HUES48 (cell line): ENCODE data around the gene JAK2.

Source experiments
- H3K27ac ChIP-seq: one replicate; pipeline ENCODE4 v1.7.0; 2013; ENCODE audit warnings: low read depth, low read length, inconsistent platforms
- H3K27me3 ChIP-seq: 2 replicates; pipeline ENCODE4 v1.6.1; 2013; ENCODE audit warnings: mild to moderate bottlenecking, low read length; ENCODE audit not compliant: control insufficient read depth, insufficient read depth
- H3K36me3 ChIP-seq: 2 replicates; pipeline ENCODE4 v1.6.1; 2013; ENCODE audit warnings: low read length; ENCODE audit not compliant: control insufficient read depth, insufficient read depth
- H3K4me1 ChIP-seq: 2 replicates; pipeline ENCODE4 v1.6.1; 2013; ENCODE audit warnings: mild to moderate bottlenecking, low read length; ENCODE audit not compliant: control insufficient read depth, insufficient read depth
- H3K4me3 ChIP-seq: 2 replicates; pipeline ENCODE4 v1.5.1; 2013; ENCODE audit warnings: mild to moderate bottlenecking, low read depth, low read length
- H3K9ac ChIP-seq: 2 replicates; pipeline ENCODE4 v1.6.1; 2013; ENCODE audit warnings: mild to moderate bottlenecking, low read depth, low read length, moderate library complexity
- H3K9me3 ChIP-seq: 2 replicates; pipeline ENCODE4 v1.6.1; 2013; ENCODE audit warnings: low read length; ENCODE audit not compliant: control insufficient read depth, insufficient read depth

JAK2 gene

DNA sequence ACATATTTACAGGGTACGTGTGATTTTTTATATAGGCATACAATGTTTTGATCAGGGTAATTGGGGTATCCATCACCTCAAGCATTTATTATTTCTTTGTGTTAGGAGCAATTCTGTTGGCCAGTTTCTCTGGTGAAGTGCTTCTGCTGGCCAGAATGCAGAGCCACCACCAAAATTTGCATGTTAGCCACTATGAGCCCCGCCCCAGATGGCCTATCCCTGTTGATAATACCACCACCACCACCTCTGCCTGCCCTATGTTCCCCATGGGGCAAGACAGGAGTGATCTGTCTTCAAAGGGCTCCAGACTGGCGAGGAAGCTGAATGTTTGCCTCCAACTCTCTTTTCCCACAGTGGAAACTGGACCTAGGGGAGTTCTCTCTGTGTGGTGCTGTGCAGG lies 26.0 kb upstream of the JAK2 start:
- no peaks in the 10 kb centered on the region for H3K36me3 ChIP-seq
- no peak overlapping the region for H3K9ac ChIP-seq
- H3K27ac ChIP-seq: no peak overlapping the region
- no peak overlapping the region for H3K4me3 ChIP-seq
- no peaks in the 10 kb centered on the region for H3K27me3 ChIP-seq
- H3K4me1 ChIP-seq: no peaks in the 10 kb centered on the region
- H3K9me3 ChIP-seq: peaks cover 9% of the 10 kb centered on the region

- Histone ChIP-seq H3K27ac (no peak overlapping the region), H3K4me1 (no peaks in the 10 kb centered on the region), H3K27me3 (no peaks in the 10 kb centered on the region), H3K9ac (no peak overlapping the region), H3K4me3 (no peak overlapping the region), H3K9me3 (no peaks in the 10 kb centered on the region), H3K36me3 (no peaks in the 10 kb centered on the region)
Measured at GRCh38 chr9:4962085-4962484, 23.0 kb upstream of the JAK2 start.

DNA sequence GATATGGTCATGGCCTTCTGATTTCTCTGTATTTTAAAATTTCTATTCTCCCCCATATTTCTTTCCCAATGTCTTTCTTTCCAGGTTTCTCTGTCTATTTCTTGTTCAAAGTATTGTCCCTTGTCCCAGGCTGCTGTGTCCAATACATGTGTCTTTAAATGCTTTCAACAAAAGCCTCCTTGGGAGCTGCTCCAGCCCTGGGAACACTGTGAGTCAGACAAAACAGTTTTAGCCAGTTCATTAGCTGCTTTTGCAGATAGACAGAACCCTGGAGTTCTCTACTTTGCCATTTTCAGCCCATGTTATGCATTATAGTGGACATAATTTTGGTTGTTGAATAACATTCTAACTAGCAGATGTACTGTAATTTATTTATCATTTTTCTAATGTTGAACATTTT lies 20.5 kb upstream of the JAK2 start:
- Histone ChIP-seq H3K4me1 (no peaks in the 10 kb centered on the region), H3K9ac (no peak overlapping the region), H3K9me3 (no peaks in the 10 kb centered on the region)

DNA sequence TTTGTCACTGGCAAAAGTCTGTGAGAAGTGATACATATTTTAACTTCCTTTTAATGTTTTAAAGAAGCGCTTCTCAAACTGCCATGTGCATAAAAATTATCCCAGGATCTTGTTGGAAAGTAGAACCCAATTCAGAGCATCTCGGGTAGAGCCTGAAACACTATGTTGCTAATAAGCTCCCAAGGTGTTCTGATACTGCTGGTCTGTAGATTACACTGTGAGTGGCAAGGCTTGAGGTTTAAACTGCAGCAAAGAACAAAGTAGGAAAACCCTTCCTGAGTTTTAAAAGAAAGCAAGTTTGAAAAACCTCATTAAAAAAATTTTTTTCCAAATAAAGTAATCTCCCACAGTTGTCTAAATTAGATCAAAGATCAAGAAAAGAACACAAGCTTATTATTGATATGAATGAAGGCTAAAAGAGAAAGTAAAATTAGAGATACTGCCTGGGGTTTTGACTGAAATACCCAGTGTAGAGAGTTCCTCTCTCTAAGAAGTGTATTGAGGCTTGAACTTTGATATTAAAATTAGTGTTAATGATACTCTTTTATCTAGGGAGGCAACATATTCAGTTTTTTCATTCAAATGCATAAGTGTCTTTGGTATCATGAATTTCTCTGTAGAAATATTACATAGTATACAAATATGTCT lies 19.8 kb upstream of the JAK2 start:
- no peak overlapping the region for H3K4me3 ChIP-seq
- no peaks in the 10 kb centered on the region for H3K9me3 ChIP-seq
- no peaks in the 10 kb centered on the region for H3K4me1 ChIP-seq
- no peaks in the 10 kb centered on the region for H3K36me3 ChIP-seq
- no peak overlapping the region for H3K9ac ChIP-seq
- no peak overlapping the region for H3K27ac ChIP-seq
- H3K27me3 ChIP-seq: no peaks in the 10 kb centered on the region

More for the DNA sequence above, 20.5 kb upstream of the JAK2 start:
- H3K27me3 ChIP-seq: no peaks in the 10 kb centered on the region
- no peak overlapping the region for H3K4me3 ChIP-seq
- no peaks in the 10 kb centered on the region for H3K36me3 ChIP-seq
- H3K27ac ChIP-seq: no peak overlapping the region

GRCh38 chr9:4967523-4967922 lies 17.5 kb upstream of the JAK2 start:
- Histone ChIP-seq H3K4me1 (no peaks in the 10 kb centered on the region), H3K9ac (no peak overlapping the region), H3K27ac (no peak overlapping the region), H3K36me3 (no peaks in the 10 kb centered on the region), H3K4me3 (no peak overlapping the region), H3K9me3 (no peaks in the 10 kb centered on the region), H3K27me3 (no peaks in the 10 kb centered on the region)

DNA sequence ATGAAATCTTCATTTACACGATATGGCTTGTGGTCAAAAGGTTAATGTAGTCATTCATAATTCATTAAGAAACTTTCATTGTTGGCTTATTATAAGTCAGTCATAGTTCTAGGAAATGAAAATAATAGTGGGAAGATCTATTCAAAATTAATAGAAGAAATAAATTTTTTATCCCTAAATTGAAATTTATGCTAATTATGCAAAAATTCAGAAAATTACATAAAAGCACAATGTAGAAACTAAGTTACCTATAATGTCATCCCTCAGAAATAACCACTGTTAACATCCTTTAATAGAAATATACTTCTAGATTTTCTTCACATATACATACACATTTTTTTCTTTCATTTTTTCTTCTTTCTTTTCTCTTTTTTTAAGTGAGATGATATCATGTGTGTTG lies 15.9 kb upstream of the JAK2 start:
- no peak overlapping the region for H3K4me3 ChIP-seq
- no peaks in the 10 kb centered on the region for H3K36me3 ChIP-seq
- no peaks in the 10 kb centered on the region for H3K27me3 ChIP-seq
- H3K9me3 ChIP-seq: no peaks in the 10 kb centered on the region
- H3K4me1 ChIP-seq: no peaks in the 10 kb centered on the region
- H3K9ac ChIP-seq: no peak overlapping the region
- no peak overlapping the region for H3K27ac ChIP-seq

DNA sequence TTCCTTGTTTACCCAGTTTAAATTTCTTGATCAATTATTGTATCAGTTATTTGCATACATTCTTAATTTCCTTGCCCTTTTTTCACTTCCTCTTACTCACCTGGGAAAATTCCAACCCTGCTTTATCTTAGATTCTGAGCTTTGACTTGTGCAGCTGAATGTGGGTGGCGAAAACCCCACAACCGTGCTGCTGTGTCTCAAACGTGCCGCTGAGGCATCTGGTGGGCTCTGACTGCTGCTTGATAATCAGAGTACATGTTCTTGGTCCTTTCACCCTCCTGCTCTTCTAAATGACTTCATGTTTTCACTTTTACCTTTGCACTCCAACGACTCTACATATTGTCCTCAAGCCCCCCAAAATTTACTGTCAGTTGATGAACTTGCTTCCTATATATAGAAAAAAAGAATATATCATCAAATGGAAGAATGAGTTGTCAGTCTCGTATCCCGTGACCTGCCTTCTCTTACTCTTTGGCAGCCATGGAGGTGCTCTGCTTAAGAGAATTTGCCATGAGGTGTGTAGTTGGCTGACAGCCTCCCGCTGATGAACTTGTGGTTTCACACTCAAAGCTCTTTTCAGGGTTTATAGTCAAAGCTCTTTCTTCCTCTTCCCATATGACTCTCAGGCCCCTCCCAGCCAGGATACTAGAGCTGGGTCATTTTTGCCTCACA lies 14.0 kb upstream of the JAK2 start:
- H3K27ac ChIP-seq: no peak overlapping the region
- H3K9ac ChIP-seq: no peak overlapping the region
- H3K9me3 ChIP-seq: no peaks in the 10 kb centered on the region

GRCh38 chr9:4973246-4973645 lies 11.8 kb upstream of the JAK2 start:
- H3K27ac ChIP-seq: no peak overlapping the region
- no peak overlapping the region for H3K9ac ChIP-seq
- no peaks in the 10 kb centered on the region for H3K36me3 ChIP-seq
- H3K4me1 ChIP-seq: no peaks in the 10 kb centered on the region
- H3K4me3 ChIP-seq: no peak overlapping the region
- no peaks in the 10 kb centered on the region for H3K27me3 ChIP-seq
- H3K9me3 ChIP-seq: no peaks in the 10 kb centered on the region

More for the DNA sequence above, 14.0 kb upstream of the JAK2 start:
- no peaks in the 10 kb centered on the region for H3K36me3 ChIP-seq
- H3K27me3 ChIP-seq: no peaks in the 10 kb centered on the region
- H3K4me1 ChIP-seq: no peaks in the 10 kb centered on the region
- no peak overlapping the region for H3K4me3 ChIP-seq

GRCh38 chr9:4973902-4974301 lies 11.2 kb upstream of the JAK2 start:
- Histone ChIP-seq H3K36me3 (no peaks in the 10 kb centered on the region), H3K4me3 (no peak overlapping the region), H3K27me3 (no peaks in the 10 kb centered on the region), H3K4me1 (no peaks in the 10 kb centered on the region), H3K9me3 (no peaks in the 10 kb centered on the region), H3K9ac (no peak overlapping the region), H3K27ac (no peak overlapping the region)

DNA sequence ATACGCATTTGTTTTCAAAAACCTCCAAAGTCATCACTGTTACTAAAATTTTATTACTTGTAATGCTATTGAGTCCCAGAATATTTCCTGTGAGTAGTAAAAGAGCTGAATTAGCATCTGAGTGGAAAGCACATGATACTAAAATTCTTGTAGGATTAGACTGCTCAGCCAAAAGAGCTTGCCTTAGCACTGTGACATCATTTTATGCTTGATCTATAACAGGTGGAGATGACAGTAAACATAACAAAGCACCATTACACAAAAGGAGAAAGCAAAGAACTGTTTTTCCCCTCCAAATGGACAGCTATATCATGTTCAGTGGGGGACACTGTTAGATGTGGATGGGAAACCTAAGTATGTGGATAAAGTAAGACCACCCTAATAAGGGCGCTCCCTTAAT lies 5.8 kb upstream of the JAK2 start:
- Histone ChIP-seq H3K9ac (no peak overlapping the region), H3K27ac (no peak overlapping the region), H3K27me3 (no peaks in the 10 kb centered on the region), H3K9me3 (no peaks in the 10 kb centered on the region), H3K36me3 (no peaks in the 10 kb centered on the region), H3K4me1 (peaks cover 7% of the 10 kb centered on the region), H3K4me3 (no peak overlapping the region)

- no peak overlapping the region for H3K27ac ChIP-seq
- H3K9ac ChIP-seq: no peak overlapping the region
- H3K9me3 ChIP-seq: no peaks in the 10 kb centered on the region
- H3K27me3 ChIP-seq: no peaks in the 10 kb centered on the region
- no peak overlapping the region for H3K4me3 ChIP-seq
- no peaks in the 10 kb centered on the region for H3K36me3 ChIP-seq
- peaks cover 7% of the 10 kb centered on the region for H3K4me1 ChIP-seq
Measured at GRCh38 chr9:4980086-4980727, 4.9 kb upstream of the JAK2 start.
